Fibroblast of mammary gland (primary cell): ENCODE results near the gene RMND5B.
A peak's percentile ranks its signal among the peaks of the same experiment; 100 is the strongest.

Source experiments
- DNase-seq: peaks from one replicate; pipeline ENCODE4 v3.0.0-alpha.2; 2010; ENCODE audit warnings: low read depth
- H3K4me3 ChIP-seq: 2 replicates; pipeline ENCODE4 v1.5.1; 2011; ENCODE audit warnings: low read depth, mild to moderate bottlenecking, low read length, moderate library complexity; ENCODE audit not compliant: control insufficient read depth
- CTCF ChIP-seq: conservative IDR thresholded peaks from 2 replicates; pipeline ENCODE4 v1.5.1; 2011; ENCODE audit warnings: low read depth, low read length, inconsistent platforms; ENCODE audit not compliant: control insufficient read depth, insufficient read depth

Gene RMND5B

GRCh38 chr5:178113141-178113787, 17.6 kb upstream of the RMND5B start, which contains the start of gene N4BP3:
Gene N4BP3, plus strand, starts transcription at chr5:178113532. Its CDS starts 6,052 bp downstream, at chr5:178119584.
- peak; percentile 36 for DNase-seq
- H3K4me3 ChIP-seq = no peak within 1 kb of the TSS
- no peak for TF ChIP-seq CTCF

- TF ChIP-seq CTCF = no peak
- H3K4me3 ChIP-seq = no peak overlapping the region
- DNase-seq = no peak
These were observed 16.9 kb upstream of the RMND5B start for GRCh38 chr5:178113841-178114324.

GRCh38 chr5:178114325-178115135, 16.3 kb upstream of the RMND5B start:
- DNase-seq = no peak
- no peak overlapping the region for H3K4me3 ChIP-seq
- TF ChIP-seq CTCF = no peak

- H3K4me3 ChIP-seq = no peak overlapping the region
- TF ChIP-seq CTCF = no peak
- DNase-seq = no peak
These were observed 15.5 kb upstream of the RMND5B start for GRCh38 chr5:178115136-178115813.

GRCh38 chr5:178115814-178116142, 15.0 kb upstream of the RMND5B start:
- no peak for TF ChIP-seq CTCF
- no peak overlapping the region for H3K4me3 ChIP-seq
- no peak for DNase-seq

GRCh38 chr5:178116143-178116885, 14.5 kb upstream of the RMND5B start:
- no peak for DNase-seq
- no peak for TF ChIP-seq CTCF
- no peak overlapping the region for H3K4me3 ChIP-seq
